Endothelial cell of umbilical vein (primary cell): ENCODE results near the gene ZNF304. TPM values are rescaled to one million over a fixed set of nuclear protein-coding genes. Genes with fewer than 3 reads are reported as not detected.

Experiments used
- BruUV-seq: library from RNA; stranded (reverse); fragments of 400-500 nt; replicated peaks from 2 replicates; lab custom pipeline; 2021; lab: Mats Ljungman, UMichigan
- CTCF ChIA-PET: fragments of 300-600, 350-600 bp; sonication (Branson Sonifier 250); formaldehyde crosslinking; loops from one replicate; lab custom pipeline; 2021; ENCODE audit warnings: antibody characterized with exemption, inconsistent platforms; lab: Charles Lee
- POLR2A ChIA-PET: fragments of 300-600, 350-600 bp; sonication (Branson Sonifier 250); formaldehyde crosslinking; loops from one replicate; lab custom pipeline; 2021; ENCODE audit warnings: antibody characterized with exemption, inconsistent platforms; lab: Charles Lee
- DNase-seq: peaks from one replicate; pipeline ENCODE4 v3.0.0-alpha.2; 2011; ENCODE audit warnings: low read depth, low spot score
- FAIRE-seq: peaks from 2 replicates; lab custom pipeline; 2011; peaks lifted over from hg19 to GRCh38; lab: Jason Lieb, UNC
- H2AFZ ChIP-seq: 2 replicates; pipeline ENCODE4 v1.6.0; 2012; ENCODE audit warnings: low read depth, low read length, control low read depth, inconsistent platforms
- H3K27ac ChIP-seq: 2 replicates; pipeline ENCODE4 v1.5.1; 2011; ENCODE audit warnings: low read depth, mild to moderate bottlenecking, control low read depth, low read length, moderate library complexity; ENCODE audit not compliant: insufficient read depth
- H3K27me3 ChIP-seq, 2 experiments: 2 replicates each; pipeline versions ENCODE4 v1.6.0 to v1.6.1; 2011; ENCODE audit warnings: low read length in 2 of 2, mixed read lengths in 1 of 2; ENCODE audit not compliant: control insufficient read depth in 2 of 2, insufficient read depth in 2 of 2
- H3K36me3 ChIP-seq, 2 experiments: 2 replicates in 1 of 2; 3 replicates in 1 of 2; pipeline ENCODE4 v1.5.1; 2011; ENCODE audit warnings: low read length in 2 of 2, mild to moderate bottlenecking in 1 of 2, moderate library complexity in 1 of 2; ENCODE audit not compliant: control insufficient read depth in 2 of 2, insufficient read depth in 2 of 2; ENCODE audit errors: extremely low read depth in 1 of 2
- H3K4me1 ChIP-seq: 3 replicates; pipeline ENCODE4 v1.5.1; 2011; ENCODE audit warnings: mild to moderate bottlenecking, low read length; ENCODE audit not compliant: control insufficient read depth, insufficient read depth; ENCODE audit errors: extremely low read depth
- H3K4me2 ChIP-seq: 2 replicates; pipeline ENCODE4 v1.6.1; 2011; ENCODE audit warnings: low read length, control low read depth, mixed read lengths; ENCODE audit not compliant: insufficient read depth
- H3K4me3 ChIP-seq, 3 experiments: fragments of 200-600 bp in 1 of 3; sonication (generic), shearing (Covaris generic) in 1 of 3; replicated peaks in 1 of 3; 2 replicates each; pipeline ENCODE4 v1.5.1; 2011 to 2016; ENCODE audit warnings: control low read depth in 3 of 3, low read length in 3 of 3, mild to moderate bottlenecking in 2 of 3, inconsistent platforms in 1 of 3, low read depth in 1 of 3, moderate library complexity in 1 of 3; ENCODE audit not compliant: insufficient read depth in 1 of 3
- H3K79me2 ChIP-seq: 2 replicates; pipeline ENCODE4 v1.6.0; 2012; ENCODE audit warnings: low read length, inconsistent platforms; ENCODE audit not compliant: control insufficient read depth, insufficient read depth
- H3K9ac ChIP-seq: replicated peaks from 2 replicates; pipeline ENCODE3; 2011; ENCODE audit warnings: low read length, control low read depth; ENCODE audit not compliant: insufficient read depth; ENCODE audit errors: extremely low read depth
- H3K9me1 ChIP-seq: replicated peaks from 3 replicates; pipeline ENCODE4 v1.6.0; 2011; ENCODE audit warnings: mild to moderate bottlenecking, low read length; ENCODE audit not compliant: control insufficient read depth, insufficient read depth; ENCODE audit errors: extremely low read depth
- H3K9me3 ChIP-seq: replicated peaks from 2 replicates; pipeline ENCODE4 v1.5.1; 2012; ENCODE audit warnings: low read length, inconsistent platforms; ENCODE audit not compliant: control insufficient read depth, insufficient read depth
- H4K20me1 ChIP-seq: replicated peaks from 2 replicates; pipeline ENCODE3; 2011; ENCODE audit warnings: mild to moderate bottlenecking, low read length; ENCODE audit not compliant: control insufficient read depth, insufficient read depth; ENCODE audit errors: extremely low read depth
- EZH2 ChIP-seq: IDR thresholded peaks from 2 replicates; pipeline ENCODE4 v1.6.1; 2012; ENCODE audit warnings: borderline replicate concordance, low read depth, mild to moderate bottlenecking, moderate library complexity, low read length, inconsistent platforms; ENCODE audit not compliant: severe bottlenecking
- FOS ChIP-seq: IDR thresholded peaks from 2 replicates; pipeline ENCODE4 v1.6.1; 2011; ENCODE audit warnings: mild to moderate bottlenecking, low read length, moderate library complexity, borderline replicate concordance; ENCODE audit not compliant: insufficient read depth
- GATA2 ChIP-seq: IDR thresholded peaks from 2 replicates; pipeline ENCODE4 v1.7.0; 2011; ENCODE audit warnings: low read depth, mild to moderate bottlenecking, moderate library complexity, mixed read lengths, low read length; ENCODE audit not compliant: insufficient read length, insufficient read depth
- JUN ChIP-seq: IDR thresholded peaks from 2 replicates; pipeline ENCODE4 v1.6.1; 2011; ENCODE audit warnings: borderline replicate concordance, low read depth; ENCODE audit not compliant: insufficient read length, insufficient read depth
- MYC ChIP-seq: IDR thresholded peaks from one replicate; pipeline ENCODE4 v1.6.1; 2011; ENCODE audit warnings: mild to moderate bottlenecking, low read depth, low read length
- POLR2A ChIP-seq: IDR thresholded peaks from 2 replicates; pipeline ENCODE4 v1.6.1; 2012; ENCODE audit warnings: low read depth, mild to moderate bottlenecking, control low read depth, low read length
- POLR2AphosphoS5 ChIP-seq: IDR thresholded peaks from 2 replicates; pipeline ENCODE4 v1.6.1; 2012; ENCODE audit warnings: low read depth, mild to moderate bottlenecking, control low read depth, low read length, moderate library complexity; ENCODE audit not compliant: insufficient read depth
- dilution Hi-C: fragments of 300-500 bp; cut with MboI; formaldehyde crosslinking; loops from one replicate; pipeline ENCODE4 v1.15.0; 2019; ENCODE audit warnings: low sequenced_read_pairs; ENCODE audit not compliant: extremely low pct_ligation_motif_present
- intact Hi-C: fragments of 100-400 bp; cut with micrococcal nuclease; formaldehyde crosslinking; loops from one replicate; pipeline ENCODE4 v1.10.0; 2022
- polyA plus RNA-seq, 4 experiments: library from polyadenylated mRNA; depleted of rRNA in 3 of 4; stranded (reverse) in 3 of 4; unstranded in 1 of 4; fragments of >200 nt; gene quantifications; 2 replicates each; pipeline versions ENCODE4 v1.2.1 to v1.2.3, GENCODE V29; 2011 to 2012; ENCODE audit warnings: missing spikeins in 1 of 4
- total RNA-seq: library from RNA; stranded (reverse); gene quantifications from 2 replicates; pipeline ENCODE4 v1.2.3, GENCODE V29; 2021
- TF ChIP-seq, protein P1 (sequence below): IDR thresholded peaks from 2 replicates; pipeline ENCODE4 v1.6.1; 2011; ENCODE audit not compliant: insufficient read depth, insufficient read length
- TF ChIP-seq, protein P2 (sequence below), 2 donors: IDR thresholded peaks; 1 replicate in 1 of 2; 2 replicates in 1 of 2; pipeline ENCODE4 v1.5.1; 2011; ENCODE audit warnings: low read length in 2 of 2, mild to moderate bottlenecking in 2 of 2, moderate library complexity in 2 of 2, control low read depth in 1 of 2, inconsistent platforms in 1 of 2, low read depth in 1 of 2; ENCODE audit not compliant: insufficient read depth in 1 of 2; ENCODE audit errors: extremely low read depth in 1 of 2

ZNF304 gene
- total and polyA plus RNA-seq, 2 donors (not counting 3 experiments of a cell fraction or from before 2014, with no cell fraction given), result 2.5 to 5.3 TPM

DNA sequence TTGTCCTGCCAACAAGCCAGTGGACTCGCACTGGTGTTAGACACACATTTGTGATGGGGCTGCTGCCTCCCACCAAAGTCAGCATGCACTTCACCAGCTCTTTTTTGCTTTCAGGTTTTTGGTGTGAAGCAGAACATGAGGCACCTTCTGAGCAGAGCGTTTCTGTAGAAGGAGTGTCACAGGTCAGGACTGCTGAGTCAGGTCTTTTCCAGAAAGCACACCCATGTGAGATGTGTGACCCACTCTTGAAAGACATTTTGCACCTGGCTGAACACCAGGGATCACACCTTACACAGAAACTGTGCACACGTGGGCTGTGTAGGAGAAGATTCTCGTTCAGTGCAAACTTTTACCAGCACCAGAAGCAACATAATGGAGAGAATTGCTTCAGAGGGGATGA is 4.8 kb downstream of the ZNF304 start:
- Histone ChIP-seq H3K4me3 (no peak overlapping the region), H3K27ac (no peak overlapping the region), H2AFZ (no peak overlapping the region), H3K4me1 (peaks cover 8% of the 10 kb centered on the region), H3K27me3 (no peaks in the 10 kb centered on the region), H3K9me1 (no peaks in the 10 kb centered on the region), H3K9ac (no peak overlapping the region), H3K79me2 (peaks cover 11% of the 10 kb centered on the region), H3K9me3 (peaks cover 16% of the 10 kb centered on the region), H4K20me1 (no peaks in the 10 kb centered on the region), H3K4me2 (no peak overlapping the region), H3K36me3 (peaks cover 9 to 34% of the 10 kb centered on the region in 2 experiments)
- no TSS peak for BruUV-seq
- intact Hi-C loops (no loop called here), dilution Hi-C loops (no loop called here)
- DNase-seq (no peak), FAIRE-seq (no peak)
- ChIA-PET CTCF (no interaction called here), POLR2A (no interaction called here)
- TF ChIP-seq POLR2AphosphoS5 (no peak), MYC (no peak), JUN (no peak)

DNA sequence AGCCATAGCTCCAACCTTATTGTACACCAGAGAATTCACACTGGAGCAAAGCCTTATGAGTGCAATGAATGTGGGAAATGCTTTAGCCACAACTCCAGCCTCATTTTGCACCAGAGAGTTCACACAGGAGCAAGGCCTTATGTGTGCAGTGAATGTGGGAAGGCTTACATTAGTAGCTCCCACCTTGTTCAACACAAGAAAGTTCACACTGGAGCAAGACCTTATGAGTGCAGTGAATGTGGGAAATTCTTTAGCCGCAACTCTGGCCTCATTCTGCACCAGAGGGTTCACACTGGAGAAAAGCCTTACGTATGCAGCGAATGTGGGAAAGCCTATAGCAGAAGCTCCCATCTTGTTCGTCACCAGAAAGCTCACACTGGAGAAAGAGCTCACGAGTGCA is 6.3 kb downstream of the ZNF304 start:
- peaks cover 16% of the 10 kb centered on the region for H3K9me3 ChIP-seq
- CTCF ChIA-PET, result interaction anchor here (1.0 kb wide), 1 partner anchor 300 kb away, joined by 4 read pairs; no protein-coding TSS in a partner anchor
- FAIRE-seq (no peak), DNase-seq (no peak)
- peaks cover under 1% of the 10 kb centered on the region for H3K4me1 ChIP-seq
- H4K20me1 ChIP-seq, result no peaks in the 10 kb centered on the region
- intact Hi-C loops, result no loop called here
- H3K4me2 ChIP-seq, result no peak overlapping the region
- H3K36me3 ChIP-seq, result peaks cover 9 to 34% of the 10 kb centered on the region in 2 experiments
- POLR2A ChIA-PET, result no interaction called here
- no peak overlapping the region for H2AFZ ChIP-seq
- peaks cover 5% of the 10 kb centered on the region for H3K79me2 ChIP-seq
- H3K4me3 ChIP-seq, result no peak overlapping the region
- H3K9ac ChIP-seq, result no peak overlapping the region
- TF ChIP-seq JUN, result no peak
- TF ChIP-seq MYC, result no peak
- TF ChIP-seq, protein P1, sequence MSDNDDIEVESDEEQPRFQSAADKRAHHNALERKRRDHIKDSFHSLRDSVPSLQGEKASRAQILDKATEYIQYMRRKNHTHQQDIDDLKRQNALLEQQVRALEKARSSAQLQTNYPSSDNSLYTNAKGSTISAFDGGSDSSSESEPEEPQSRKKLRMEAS, result no peak
- no peak for TF ChIP-seq POLR2AphosphoS5
- TF ChIP-seq, protein P2, sequence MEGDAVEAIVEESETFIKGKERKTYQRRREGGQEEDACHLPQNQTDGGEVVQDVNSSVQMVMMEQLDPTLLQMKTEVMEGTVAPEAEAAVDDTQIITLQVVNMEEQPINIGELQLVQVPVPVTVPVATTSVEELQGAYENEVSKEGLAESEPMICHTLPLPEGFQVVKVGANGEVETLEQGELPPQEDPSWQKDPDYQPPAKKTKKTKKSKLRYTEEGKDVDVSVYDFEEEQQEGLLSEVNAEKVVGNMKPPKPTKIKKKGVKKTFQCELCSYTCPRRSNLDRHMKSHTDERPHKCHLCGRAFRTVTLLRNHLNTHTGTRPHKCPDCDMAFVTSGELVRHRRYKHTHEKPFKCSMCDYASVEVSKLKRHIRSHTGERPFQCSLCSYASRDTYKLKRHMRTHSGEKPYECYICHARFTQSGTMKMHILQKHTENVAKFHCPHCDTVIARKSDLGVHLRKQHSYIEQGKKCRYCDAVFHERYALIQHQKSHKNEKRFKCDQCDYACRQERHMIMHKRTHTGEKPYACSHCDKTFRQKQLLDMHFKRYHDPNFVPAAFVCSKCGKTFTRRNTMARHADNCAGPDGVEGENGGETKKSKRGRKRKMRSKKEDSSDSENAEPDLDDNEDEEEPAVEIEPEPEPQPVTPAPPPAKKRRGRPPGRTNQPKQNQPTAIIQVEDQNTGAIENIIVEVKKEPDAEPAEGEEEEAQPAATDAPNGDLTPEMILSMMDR (IDR thresholded peaks at IDR 0.05; ENCODE audit: extremely low read depth in 1 of 2, insufficient read depth in 1 of 2, low read depth in 1 of 2, low read length in 2 of 2), result no peak
- TF ChIP-seq POLR2A, result no peak
- no peak for TF ChIP-seq FOS
- TF ChIP-seq EZH2, result no peak
- no peak for TF ChIP-seq GATA2
- H3K9me1 ChIP-seq, result no peaks in the 10 kb centered on the region
- H3K27ac ChIP-seq, result no peak overlapping the region
- dilution Hi-C loops, result no loop called here
- BruUV-seq, result no TSS peak
- no peaks in the 10 kb centered on the region for H3K27me3 ChIP-seq
